IMR-90 (cell line): ENCODE data around the gene NME1. TPM values are rescaled to one million over a fixed set of nuclear protein-coding genes. Genes with fewer than 3 reads are reported as not detected.
"Not testable (repeated sequence)": the region's sequence is repeated elsewhere in the genome, so short reads cannot be mapped to it uniquely, and the experiment has no call there.

Source experiments
- ATAC-seq: fragments of 200-7000 bp; cut with Tn5 transposase; 2 replicates; pipeline ENCODE4 v1.9.1; 2020; ENCODE audit warnings: low read depth, mild to moderate bottlenecking, moderate library complexity
- BruUV-seq: library from RNA; stranded (reverse); fragments of 400-500 nt; replicated peaks from 2 replicates; lab custom pipeline; 2021; lab: Mats Ljungman, UMichigan
- CTCF ChIA-PET: fragments of 300-600 bp; formaldehyde crosslinking; extraction: SDS; loops from one replicate; lab custom pipeline; 2021; ENCODE audit warnings: antibody characterized with exemption; lab: Yijun Ruan, JAX
- POLR2A ChIA-PET: fragments of 300-600 bp; sonication (Branson Sonifier 250); formaldehyde crosslinking; loops from one replicate; lab custom pipeline; 2022; ENCODE audit warnings: antibody characterized with exemption; ENCODE audit not compliant: unreplicated experiment; lab: Charles Lee
- DNase-seq: peaks from one replicate; pipeline ENCODE4 v3.0.0; 2013
- H2AFZ ChIP-seq: replicated peaks from 2 replicates; pipeline ENCODE3; 2013; ENCODE audit warnings: low read length, mild to moderate bottlenecking; ENCODE audit not compliant: poor library complexity
- H2AK5ac ChIP-seq: 2 replicates; pipeline ENCODE4 v1.6.1; 2013; ENCODE audit warnings: low read depth, low read length, inconsistent platforms
- H2AK9ac ChIP-seq: replicated peaks from 2 replicates; pipeline ENCODE3; 2013; ENCODE audit warnings: mild to moderate bottlenecking, low read depth, low read length, moderate library complexity; ENCODE audit not compliant: poor library complexity
- H2BK120ac ChIP-seq: 2 replicates; pipeline ENCODE4 v1.6.1; 2013; ENCODE audit warnings: low read depth, low read length, inconsistent platforms
- H2BK15ac ChIP-seq: 3 replicates; pipeline ENCODE4 v1.6.1; 2013; ENCODE audit warnings: low read depth, low read length, inconsistent platforms
- H2BK20ac ChIP-seq: 2 replicates; pipeline ENCODE4 v1.6.1; 2013; ENCODE audit warnings: low read depth, mild to moderate bottlenecking, inconsistent platforms, low read length, moderate library complexity
- H2BK5ac ChIP-seq: 2 replicates; pipeline ENCODE4 v1.6.1; 2013; ENCODE audit warnings: mild to moderate bottlenecking, low read depth, low read length, inconsistent platforms; ENCODE audit not compliant: poor library complexity, severe bottlenecking
- H3K14ac ChIP-seq: replicated peaks from 2 replicates; pipeline ENCODE4 v1.6.1; 2013; ENCODE audit warnings: low read depth, low read length, inconsistent platforms
- H3K18ac ChIP-seq: 2 replicates; pipeline ENCODE4 v1.6.1; 2013; ENCODE audit warnings: low read depth, low read length, control low read depth
- H3K23ac ChIP-seq: 2 replicates; pipeline ENCODE4 v1.6.1; 2013; ENCODE audit warnings: low read depth, low read length, inconsistent platforms
- H3K27ac ChIP-seq: 2 replicates; pipeline ENCODE4 v1.5.1; 2013; ENCODE audit warnings: mild to moderate bottlenecking, control low read depth, low read length; ENCODE audit not compliant: insufficient read depth
- H3K27me3 ChIP-seq: 2 replicates; pipeline ENCODE4 v1.6.1; 2013; ENCODE audit warnings: low read length; ENCODE audit not compliant: control insufficient read depth, insufficient read depth
- H3K36me3 ChIP-seq: 2 replicates; pipeline ENCODE4 v1.6.1; 2013; ENCODE audit warnings: low read length, mixed read lengths; ENCODE audit not compliant: control insufficient read depth, insufficient read depth
- H3K4ac ChIP-seq: 2 replicates; pipeline ENCODE4 v1.6.1; 2013; ENCODE audit warnings: low read depth, low read length, inconsistent platforms
- H3K4me1 ChIP-seq: 2 replicates; pipeline ENCODE4 v1.6.1; 2013; ENCODE audit warnings: low read length, mixed read lengths; ENCODE audit not compliant: control insufficient read depth, insufficient read depth
- H3K4me2 ChIP-seq: 2 replicates; pipeline ENCODE4 v1.6.1; 2013; ENCODE audit warnings: low read depth, mild to moderate bottlenecking, control low read depth, low read length, moderate library complexity
- H3K4me3 ChIP-seq: 2 replicates; pipeline ENCODE4 v1.5.1; 2013; ENCODE audit warnings: low read depth, mild to moderate bottlenecking, control low read depth, low read length, moderate library complexity; ENCODE audit not compliant: insufficient read depth
- H3K56ac ChIP-seq: 2 replicates; pipeline ENCODE4 v1.6.1; 2013; ENCODE audit warnings: low read length, inconsistent platforms; ENCODE audit not compliant: insufficient read depth; ENCODE audit errors: extremely low read depth
- H3K79me1 ChIP-seq, 2 experiments: 2 replicates each; pipeline ENCODE4 v1.6.1; 2013; ENCODE audit warnings: low read length in 2 of 2, inconsistent platforms in 1 of 2, low read depth in 1 of 2
- H3K9ac ChIP-seq: 2 replicates; pipeline ENCODE4 v1.6.1; 2013; ENCODE audit warnings: low read depth, low read length, control low read depth
- H3K9me1 ChIP-seq: 2 replicates; pipeline ENCODE4 v1.6.1; 2013; ENCODE audit warnings: low read length, inconsistent platforms; ENCODE audit not compliant: insufficient read depth
- H3K9me3 ChIP-seq: 2 replicates; pipeline ENCODE4 v1.6.1; 2013; ENCODE audit warnings: low read length; ENCODE audit not compliant: control insufficient read depth, insufficient read depth
- H4K20me1 ChIP-seq: 2 replicates; pipeline ENCODE4 v1.6.1; 2013; ENCODE audit warnings: low read length, inconsistent platforms; ENCODE audit not compliant: insufficient read depth
- H4K5ac ChIP-seq: 2 replicates; pipeline ENCODE4 v1.6.1; 2013; ENCODE audit warnings: mild to moderate bottlenecking, low read depth, low read length, control low read depth
- H4K8ac ChIP-seq, 2 experiments: 2 replicates each; pipeline ENCODE4 v1.6.1; 2013; ENCODE audit warnings: low read depth in 2 of 2, low read length in 2 of 2, control low read depth in 1 of 2, inconsistent platforms in 1 of 2
- H4K91ac ChIP-seq: 2 replicates; pipeline ENCODE4 v1.6.1; 2013; ENCODE audit warnings: low read depth, low read length, inconsistent platforms; ENCODE audit not compliant: insufficient read depth
- CEBPB ChIP-seq: IDR thresholded peaks from 2 replicates; pipeline ENCODE4 v1.6.1; 2012; ENCODE audit warnings: low read depth, low read length, improper control_type of control experiment
- WGBS, 2 experiments: methylation state at CpG; one replicate each; pipeline versions ENCODE4 v1.1.5 to v1.1.7; 2013; ENCODE audit warnings: missing lambda C conversion rate in 2 of 2; ENCODE audit not compliant: insufficient read length in 1 of 2; ENCODE audit errors: extremely low coverage in 2 of 2; 5-methylcytosine and 5-hydroxymethylcytosine counted together
- dilution Hi-C: fragments of 300-500 bp; cut with HindIII; formaldehyde crosslinking; loops from one replicate; pipeline ENCODE4 v1.14.3; 2018; ENCODE audit warnings: low sequenced_read_pairs; ENCODE audit not compliant: unreplicated experiment
- in situ Hi-C: fragments of 300-500 bp; cut with MboI; formaldehyde crosslinking; loops from 3 replicates; pipeline ENCODE4 v1.14.3; 2019; ENCODE audit warnings: low sequenced_read_pairs, inconsistent platforms, mixed read lengths
- intact Hi-C: fragments of 100-400 bp; cut with micrococcal nuclease; formaldehyde crosslinking; loops from 2 replicates; pipeline ENCODE4 v1.10.0; 2022
- polyA plus RNA-seq, 3 experiments: library from polyadenylated mRNA; depleted of rRNA; stranded (reverse); fragments of >200 nt; gene quantifications; 2 replicates each; pipeline ENCODE4 v1.2.3, GENCODE V29; 2012; ENCODE audit warnings: low replicate concordance in 1 of 3
- total RNA-seq: library from RNA; depleted of rRNA; stranded (reverse); fragments of >200 nt; gene quantifications from 2 replicates; pipeline ENCODE4 v1.2.3, GENCODE V29; 2012

Gene NME1
- total and polyA plus RNA-seq, 2 of the 4 experiments (the other 2 are of a cell fraction) = 311 to 312 TPM

DNA sequence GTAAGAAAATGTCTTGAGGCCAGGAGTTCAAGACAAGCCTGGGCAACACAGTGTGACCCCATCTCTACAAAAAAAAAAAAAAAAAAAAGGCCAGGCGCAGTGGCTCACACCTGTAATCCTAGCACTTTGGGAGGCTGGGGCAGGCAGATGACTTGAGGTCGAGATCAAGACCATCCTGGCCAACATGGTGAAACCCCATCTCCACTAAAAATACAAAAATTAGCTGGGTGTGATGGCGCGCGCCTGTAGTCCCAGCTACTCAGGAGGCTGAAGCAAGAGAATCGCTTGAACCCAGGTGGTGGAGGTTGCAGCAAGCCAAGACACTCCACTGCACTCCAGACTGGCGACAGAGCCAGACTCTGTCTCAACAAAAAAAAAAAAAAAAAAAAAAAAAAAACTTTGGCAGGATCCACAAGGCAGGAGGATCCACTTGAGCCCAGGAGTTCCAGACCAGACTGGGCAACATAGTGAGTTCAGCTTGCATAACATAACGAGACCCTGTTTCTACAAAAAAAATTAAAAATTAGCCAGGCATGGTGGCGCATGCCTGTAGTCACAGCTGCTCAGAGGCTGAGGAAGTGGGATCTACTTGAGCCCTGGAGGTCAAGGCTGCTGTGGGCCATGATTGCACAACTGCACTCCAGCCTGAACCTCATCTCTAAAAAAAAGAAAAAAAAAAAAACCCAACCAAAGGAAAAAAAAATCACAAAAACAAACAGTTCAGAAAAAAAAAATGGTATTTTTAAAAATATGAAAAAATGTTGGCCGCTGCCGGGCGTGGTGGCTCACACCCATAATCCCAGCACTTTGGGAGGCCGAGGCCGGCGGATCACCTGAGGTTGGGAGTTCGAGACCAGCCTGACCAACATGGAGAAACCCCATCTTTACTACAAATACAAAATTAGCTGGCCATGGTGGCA is 40.8 kb upstream of the NME1 start:
- WGBS, 2 experiments = 88% methylated on average over 1 of the region's 16 CpGs; no CpG with 5 or more reads in 1 of the 2 experiments
- H3K4me2 ChIP-seq, POLR2A ChIA-PET, H3K9ac ChIP-seq, H2BK120ac ChIP-seq, H3K4me3 ChIP-seq, BruUV-seq, H4K8ac ChIP-seq, H3K27me3 ChIP-seq, H3K9me3 ChIP-seq, H2AFZ ChIP-seq, H2BK15ac ChIP-seq, in situ Hi-C loops, H2BK20ac ChIP-seq, H3K4me1 ChIP-seq, H3K23ac ChIP-seq, H3K4ac ChIP-seq, H3K36me3 ChIP-seq, dilution Hi-C loops, H3K56ac ChIP-seq, H3K27ac ChIP-seq, H3K14ac ChIP-seq, H2BK5ac ChIP-seq, CTCF ChIA-PET, H2AK9ac ChIP-seq, H2AK5ac ChIP-seq, H3K9me1 ChIP-seq, H3K18ac ChIP-seq, H4K5ac ChIP-seq, H4K91ac ChIP-seq: not testable (repeated sequence)
- ATAC-seq (peak; percentile 77), DNase-seq (peak; percentile 57)
- intact Hi-C loops = loop anchor here (10.0 kb wide), 1 partner anchor 248 kb away; the partner anchor contains the start of gene TOB1
- H3K79me1 ChIP-seq = peaks cover 19 to 59% of the 10 kb centered on the region in 2 experiments
- peaks cover 30% of the 10 kb centered on the region for H4K20me1 ChIP-seq
- peak; percentile 86 for TF ChIP-seq CEBPB
